Uterus (tissue), 4 donors: Measurements from ENCODE around the gene NANOS2. TPM values are rescaled to one million over a fixed set of nuclear protein-coding genes. Genes with fewer than 3 reads are reported as not detected.

ENCODE experiments used
- DNase-seq, 2 donors: peaks; one replicate each; pipeline ENCODE4 v3.0.0-alpha.2; 2019 to 2020
- H3K27ac ChIP-seq, 2 donors: fragments of 200-600 bp; sonication (generic); 1 replicate in 1 of 2; 2 replicates in 1 of 2; pipeline ENCODE4 v1.5.1; 2016 to 2018
- H3K27me3 ChIP-seq, 2 donors: fragments of 200-600 bp; sonication (generic); one replicate each; pipeline ENCODE4 v1.5.1; 2018 to 2019; ENCODE audit warnings: control low read depth in 1 of 2
- H3K36me3 ChIP-seq, 2 donors: fragments of 200-600 bp; sonication (generic); one replicate each; pipeline ENCODE4 v1.5.1; 2019; ENCODE audit warnings: control low read depth in 1 of 2
- H3K4me1 ChIP-seq, 2 donors: fragments of 200-600 bp; sonication (generic); one replicate each; pipeline ENCODE4 v1.5.1; 2018 to 2019; ENCODE audit warnings: control low read depth in 1 of 2
- H3K4me3 ChIP-seq, 2 donors: fragments of 200-600 bp; sonication (generic); 1 replicate in 1 of 2; 2 replicates in 1 of 2; pipeline ENCODE4 v1.5.1; 2018 to 2019; ENCODE audit warnings: mild to moderate bottlenecking in 1 of 2
- H3K9me3 ChIP-seq, 2 donors: fragments of 200-600 bp; sonication (generic); one replicate each; pipeline ENCODE4 v1.5.1; 2019; ENCODE audit warnings: control low read depth in 1 of 2
- POLR2A ChIP-seq, 2 donors: fragments of 450-650 bp; IDR thresholded peaks; one replicate each; pipeline ENCODE4 v1.6.1; 2016; ENCODE audit warnings: antibody characterized with exemption in 2 of 2, mild to moderate bottlenecking in 1 of 2, moderate library complexity in 1 of 2
- intact Hi-C: fragments of 100-400 bp; cut with DNase I; formaldehyde crosslinking; loops from one replicate; pipeline ENCODE4 v1.15.1; 2023; ENCODE audit warnings: low total_unique reads
- total RNA-seq, 4 donors: library from RNA; depleted of rRNA in 3 of 4; stranded (reverse); fragments of >200 nt in 3 of 4; gene quantifications; one replicate each; pipeline versions ENCODE4 v1.1.0 to v1.2.4, GENCODE V29; 2014 to 2023
- TF ChIP-seq, protein P1 (sequence below), 4 experiments: fragments of 200-600 bp in 2 of 4; fragments of 450-650 bp in 2 of 4; sonication (generic) in 2 of 4; IDR thresholded peaks; one replicate each; pipeline ENCODE4 v1.5.1; 2016 to 2019; ENCODE audit warnings: antibody characterized with exemption in 4 of 4, mild to moderate bottlenecking in 2 of 4, moderate library complexity in 1 of 4
- donor health status: DM: yes; HTN: yes; CAD: no.

Gene NANOS2
- total RNA-seq, 4 donors from 2014 or later = not detected

DNA sequence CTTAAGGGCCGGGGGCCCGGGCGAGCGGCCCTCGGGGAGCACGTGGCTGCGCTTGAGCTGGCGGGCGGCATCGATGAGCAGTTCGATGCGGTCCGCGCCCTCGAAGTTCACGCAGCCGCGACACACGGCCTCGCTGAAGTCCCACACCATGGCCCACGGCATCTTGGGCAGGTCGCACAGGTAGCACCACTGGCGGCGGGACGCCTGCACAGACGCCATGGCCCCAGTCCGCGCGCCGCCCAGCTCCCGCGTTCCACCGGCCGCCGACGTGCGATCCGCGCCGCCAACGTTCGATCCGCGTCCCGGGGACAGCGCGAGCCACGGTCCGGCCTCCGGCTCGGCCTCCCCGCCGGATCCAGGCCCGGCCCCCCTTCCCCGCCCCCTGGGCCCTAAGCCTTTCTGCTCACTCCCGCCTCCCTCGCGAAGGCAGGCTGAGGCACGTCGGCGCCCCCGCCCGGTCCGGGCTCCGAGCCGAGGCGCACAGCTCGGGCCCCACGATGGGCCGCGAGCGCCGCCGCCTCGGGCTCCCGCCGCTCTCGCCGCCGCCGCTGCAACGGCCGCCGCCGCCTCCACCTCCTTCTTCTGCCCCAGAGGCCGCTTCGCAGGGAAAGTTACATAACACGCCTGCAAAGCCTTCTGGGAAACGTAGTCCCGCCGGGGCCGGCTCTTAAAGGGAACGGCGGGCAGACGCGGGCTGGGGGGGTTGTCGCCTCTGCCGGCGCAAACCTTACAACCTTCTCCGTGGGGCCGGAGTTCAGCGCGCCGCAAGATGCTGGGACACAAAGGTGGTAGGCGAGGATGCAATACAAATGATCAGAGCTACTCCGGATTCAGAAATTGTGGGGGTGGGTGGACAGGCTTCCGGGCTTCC, 28.8 kb downstream of the NANOS2 start, which contains the start of gene IRF2BP1:
Gene IRF2BP1, minus strand, starts transcription at position 586 of the 871 bp plus-strand sequence. Its CDS starts 367 bp downstream, at position 219.
- peak within 1 kb of the TSS; percentile 49 to 74 for H3K4me3 ChIP-seq
- DNase-seq = peak; percentile 93 to 94
- peaks cover 7 to 30% of the 10 kb centered on the region in 2 donors for H3K4me1 ChIP-seq
- H3K9me3 ChIP-seq = no peaks in the 10 kb centered on the region
- no peaks in the 10 kb centered on the region for H3K27me3 ChIP-seq
- no peaks in the 10 kb centered on the region for H3K36me3 ChIP-seq
- H3K27ac ChIP-seq = peak within 1 kb of the TSS; percentile 96
- intact Hi-C loops = no loop called here
- TF ChIP-seq POLR2A (IDR thresholded peaks at IDR 0.05) = peak; percentile 81 to 89
- TF ChIP-seq, protein P1, sequence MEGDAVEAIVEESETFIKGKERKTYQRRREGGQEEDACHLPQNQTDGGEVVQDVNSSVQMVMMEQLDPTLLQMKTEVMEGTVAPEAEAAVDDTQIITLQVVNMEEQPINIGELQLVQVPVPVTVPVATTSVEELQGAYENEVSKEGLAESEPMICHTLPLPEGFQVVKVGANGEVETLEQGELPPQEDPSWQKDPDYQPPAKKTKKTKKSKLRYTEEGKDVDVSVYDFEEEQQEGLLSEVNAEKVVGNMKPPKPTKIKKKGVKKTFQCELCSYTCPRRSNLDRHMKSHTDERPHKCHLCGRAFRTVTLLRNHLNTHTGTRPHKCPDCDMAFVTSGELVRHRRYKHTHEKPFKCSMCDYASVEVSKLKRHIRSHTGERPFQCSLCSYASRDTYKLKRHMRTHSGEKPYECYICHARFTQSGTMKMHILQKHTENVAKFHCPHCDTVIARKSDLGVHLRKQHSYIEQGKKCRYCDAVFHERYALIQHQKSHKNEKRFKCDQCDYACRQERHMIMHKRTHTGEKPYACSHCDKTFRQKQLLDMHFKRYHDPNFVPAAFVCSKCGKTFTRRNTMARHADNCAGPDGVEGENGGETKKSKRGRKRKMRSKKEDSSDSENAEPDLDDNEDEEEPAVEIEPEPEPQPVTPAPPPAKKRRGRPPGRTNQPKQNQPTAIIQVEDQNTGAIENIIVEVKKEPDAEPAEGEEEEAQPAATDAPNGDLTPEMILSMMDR (IDR thresholded peaks at IDR 0.05) = peak in 1 of 4 experiments; percentile 36

DNA sequence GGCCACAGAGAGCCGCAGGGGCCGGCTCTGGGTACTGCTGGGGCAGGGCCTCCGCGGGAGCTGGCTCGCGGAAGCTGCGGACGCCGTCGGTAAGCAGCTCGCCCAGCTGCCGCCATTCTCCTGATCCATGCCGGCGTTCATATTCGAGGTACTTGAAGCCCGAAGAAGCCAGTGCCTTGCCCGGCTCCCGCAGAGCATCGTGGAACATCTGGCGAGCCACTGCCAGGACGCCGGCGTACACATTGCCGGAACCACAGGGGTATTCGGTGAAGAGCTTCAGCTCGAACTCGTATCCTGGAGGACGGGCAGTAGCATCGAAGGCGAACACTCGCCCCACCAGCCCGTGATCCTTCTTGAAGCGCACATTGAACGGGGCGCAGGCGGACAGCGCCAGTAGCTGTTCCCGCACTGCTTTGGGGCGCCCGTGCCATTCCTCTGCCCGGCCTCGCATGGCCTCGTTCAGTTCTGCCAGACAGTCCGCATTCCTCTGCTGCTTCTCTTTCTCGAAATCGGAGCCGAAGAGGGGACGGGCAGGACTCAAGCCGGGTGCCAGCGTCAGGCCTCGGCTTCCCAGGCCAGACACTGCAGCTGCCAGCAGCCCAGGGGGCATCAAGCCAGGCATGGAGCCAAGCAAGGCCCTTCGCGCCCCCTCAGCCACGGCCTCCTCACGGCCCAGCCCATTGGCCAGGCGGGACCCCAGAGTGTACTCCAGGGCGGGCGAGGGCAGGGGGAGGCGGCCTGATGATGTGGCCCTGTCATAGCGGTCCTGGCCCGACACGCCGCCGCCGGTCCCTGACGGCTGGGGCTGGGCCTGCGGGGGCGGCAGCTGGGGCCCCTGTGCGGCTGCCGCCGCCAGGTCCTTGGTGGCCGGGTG, 29.7 kb downstream of the NANOS2 start:
- H3K4me1 ChIP-seq = peaks cover 7 to 30% of the 10 kb centered on the region in 2 donors
- DNase-seq = peak in 1 of 2 donors; percentile 36
- intact Hi-C loops = no loop called here

DNA sequence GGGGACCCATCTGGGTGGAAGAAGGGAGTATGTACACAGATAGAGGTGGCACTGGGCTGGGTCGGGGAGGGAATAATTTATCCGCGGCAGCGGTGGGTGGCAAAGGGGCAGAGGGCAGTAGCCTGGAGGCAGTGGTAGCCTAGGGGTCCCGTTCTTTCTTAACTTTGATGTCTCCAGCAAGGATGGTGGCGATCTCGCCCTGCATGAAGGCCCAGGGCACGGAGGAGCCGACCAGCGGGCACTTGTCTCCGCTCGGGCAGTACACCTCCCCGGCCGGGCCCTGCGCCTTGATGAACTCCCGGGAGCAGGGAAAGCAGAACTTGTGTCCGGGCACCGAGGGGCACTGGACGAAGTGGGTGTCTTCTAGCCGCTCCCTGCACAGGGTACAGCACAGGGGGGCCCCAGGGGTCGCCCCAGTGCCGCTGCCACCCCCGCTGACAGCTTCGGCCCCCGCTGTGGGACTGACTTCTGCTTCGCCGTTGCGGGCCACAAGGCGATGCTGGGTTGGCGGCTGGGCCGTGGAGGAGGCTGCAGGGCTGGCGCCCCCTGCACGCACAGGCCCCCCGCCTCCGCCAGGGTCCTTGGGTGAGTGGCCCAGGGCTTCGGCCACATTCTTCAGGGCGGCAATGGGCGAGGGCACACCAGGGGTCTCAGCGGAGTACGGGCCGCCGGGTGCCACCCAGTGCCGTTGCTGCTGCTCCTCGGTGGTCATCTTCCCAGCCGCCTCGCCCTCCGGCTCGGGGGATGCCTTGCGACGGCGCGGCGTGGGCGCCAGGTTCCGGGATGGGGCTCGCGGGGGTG, 30.5 kb downstream of the NANOS2 start:
- no peaks in the 10 kb centered on the region for H3K36me3 ChIP-seq
- DNase-seq = no peak
- no peak overlapping the region for H3K4me3 ChIP-seq
- intact Hi-C loops = no loop called here
- peaks cover 7 to 30% of the 10 kb centered on the region in 2 donors for H3K4me1 ChIP-seq
- no peaks in the 10 kb centered on the region for H3K9me3 ChIP-seq
- TF ChIP-seq, protein P1 (IDR thresholded peaks at IDR 0.05) = no peak
- TF ChIP-seq POLR2A (IDR thresholded peaks at IDR 0.05) = no peak
- H3K27me3 ChIP-seq = no peaks in the 10 kb centered on the region
- no peak overlapping the region for H3K27ac ChIP-seq

More for the DNA sequence above, 29.7 kb downstream of the NANOS2 start:
- H3K27me3 ChIP-seq = no peaks in the 10 kb centered on the region
- TF ChIP-seq, protein P1 (IDR thresholded peaks at IDR 0.05) = no peak
- TF ChIP-seq POLR2A (IDR thresholded peaks at IDR 0.05) = no peak
- no peaks in the 10 kb centered on the region for H3K9me3 ChIP-seq
- peak overlapping the region; percentile 96 for H3K27ac ChIP-seq
- no peaks in the 10 kb centered on the region for H3K36me3 ChIP-seq
- peak overlapping the region; percentile 49 to 74 for H3K4me3 ChIP-seq

DNA sequence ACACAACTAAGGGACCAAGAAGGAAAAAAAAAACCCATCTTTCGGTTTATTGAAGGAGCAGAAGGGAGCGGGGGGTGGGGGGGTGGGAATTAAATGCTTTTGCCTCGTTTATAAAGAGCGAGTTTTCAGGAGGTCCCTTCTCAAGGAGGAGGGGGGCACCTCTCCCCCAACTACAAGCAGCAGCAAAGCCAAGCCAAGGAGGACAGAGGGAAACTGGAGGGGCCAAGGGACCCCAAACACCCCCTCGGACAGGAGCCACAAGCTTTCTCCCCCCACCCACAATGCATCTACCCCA, 31.0 kb downstream of the NANOS2 start:
- Histone ChIP-seq H3K36me3 (no peaks in the 10 kb centered on the region), H3K27me3 (no peaks in the 10 kb centered on the region), H3K9me3 (no peaks in the 10 kb centered on the region), H3K27ac (no peak overlapping the region), H3K4me3 (no peak overlapping the region), H3K4me1 (peaks cover 7 to 30% of the 10 kb centered on the region in 2 donors)
- no peak for DNase-seq
- TF ChIP-seq POLR2A (IDR thresholded peaks at IDR 0.05) = no peak
- TF ChIP-seq, protein P1 (IDR thresholded peaks at IDR 0.05) = peak in 1 of 4 experiments; percentile 1
- intact Hi-C loops = no loop called here
